ENCODE measurements around the gene GNL1.

DNA sequence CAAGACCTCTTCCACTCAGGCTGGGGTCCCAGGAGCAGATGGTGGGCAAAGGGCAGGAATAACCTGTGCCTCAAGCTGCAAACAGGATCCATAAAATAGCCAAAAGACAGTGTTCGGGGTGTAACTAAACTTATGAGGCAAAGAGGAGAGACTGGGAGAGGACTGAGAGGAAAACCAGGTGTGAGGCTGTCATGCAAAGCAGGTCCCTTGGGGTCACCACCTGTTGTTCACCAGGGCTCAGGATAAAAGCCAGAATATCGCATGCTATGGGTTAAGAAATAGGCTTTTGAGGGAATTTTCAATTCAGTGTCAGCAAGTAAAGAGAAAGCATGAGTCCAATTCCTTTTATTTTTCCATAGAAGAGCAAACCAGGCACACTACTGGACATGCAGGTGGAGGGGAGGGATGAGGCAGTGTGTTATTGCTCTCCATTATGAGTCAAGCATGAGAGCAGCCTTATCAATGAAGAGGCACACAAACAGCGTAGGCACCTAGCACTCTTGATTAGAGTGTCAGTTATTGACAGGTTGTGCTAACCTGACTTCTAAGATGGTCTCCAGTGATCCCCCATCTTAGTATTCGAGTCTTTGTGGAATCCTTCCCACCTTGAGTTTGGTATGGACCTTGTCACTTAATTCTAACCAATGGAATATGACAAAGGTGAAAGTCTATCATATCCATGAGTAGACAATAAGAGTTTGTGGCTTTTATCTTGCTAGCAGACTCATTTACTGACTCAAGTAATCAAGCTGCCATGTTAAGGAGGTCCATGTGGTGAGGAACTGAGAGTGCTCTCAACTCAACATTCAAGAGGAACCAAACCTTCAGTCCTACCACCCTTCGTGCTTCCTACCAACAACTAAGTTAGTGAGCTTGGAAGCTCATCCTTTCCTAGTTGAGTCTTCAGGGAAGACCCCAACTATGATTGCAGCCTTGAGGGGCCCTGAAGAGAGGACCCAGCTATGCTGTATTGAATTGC is 48.2 kb downstream of the GNL1 start:
- TF ChIP-seq ZNF521 (tag by site-specific recombination; IDR thresholded peaks at IDR 0.05) (no peak), KLF10 (tag by site-specific recombination; IDR thresholded peaks at IDR 0.05) (no peak), ZNF76 (tag by site-specific recombination; IDR thresholded peaks at IDR 0.05; ENCODE audit: borderline replicate concordance, low read depth) (no peak), ZNF324 (tag by site-specific recombination; IDR thresholded peaks at IDR 0.05) (no peak), ZNF311 (tag by site-specific recombination; IDR thresholded peaks at IDR 0.05; ENCODE audit: borderline replicate concordance) (no peak)
- TF ChIP-seq, protein P1, sequence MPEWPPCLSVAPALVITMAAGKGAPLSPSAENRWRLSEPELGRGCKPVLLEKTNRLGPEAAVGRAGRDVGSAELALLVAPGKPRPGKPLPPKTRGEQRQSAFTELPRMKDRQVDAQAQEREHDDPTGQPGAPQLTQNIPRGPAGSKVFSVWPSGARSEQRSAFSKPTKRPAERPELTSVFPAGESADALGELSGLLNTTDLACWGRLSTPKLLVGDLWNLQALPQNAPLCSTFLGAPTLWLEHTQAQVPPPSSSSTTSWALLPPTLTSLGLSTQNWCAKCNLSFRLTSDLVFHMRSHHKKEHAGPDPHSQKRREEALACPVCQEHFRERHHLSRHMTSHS (tag by site-specific recombination; IDR thresholded peaks at IDR 0.05), result no peak
- TF ChIP-seq, protein P2, sequence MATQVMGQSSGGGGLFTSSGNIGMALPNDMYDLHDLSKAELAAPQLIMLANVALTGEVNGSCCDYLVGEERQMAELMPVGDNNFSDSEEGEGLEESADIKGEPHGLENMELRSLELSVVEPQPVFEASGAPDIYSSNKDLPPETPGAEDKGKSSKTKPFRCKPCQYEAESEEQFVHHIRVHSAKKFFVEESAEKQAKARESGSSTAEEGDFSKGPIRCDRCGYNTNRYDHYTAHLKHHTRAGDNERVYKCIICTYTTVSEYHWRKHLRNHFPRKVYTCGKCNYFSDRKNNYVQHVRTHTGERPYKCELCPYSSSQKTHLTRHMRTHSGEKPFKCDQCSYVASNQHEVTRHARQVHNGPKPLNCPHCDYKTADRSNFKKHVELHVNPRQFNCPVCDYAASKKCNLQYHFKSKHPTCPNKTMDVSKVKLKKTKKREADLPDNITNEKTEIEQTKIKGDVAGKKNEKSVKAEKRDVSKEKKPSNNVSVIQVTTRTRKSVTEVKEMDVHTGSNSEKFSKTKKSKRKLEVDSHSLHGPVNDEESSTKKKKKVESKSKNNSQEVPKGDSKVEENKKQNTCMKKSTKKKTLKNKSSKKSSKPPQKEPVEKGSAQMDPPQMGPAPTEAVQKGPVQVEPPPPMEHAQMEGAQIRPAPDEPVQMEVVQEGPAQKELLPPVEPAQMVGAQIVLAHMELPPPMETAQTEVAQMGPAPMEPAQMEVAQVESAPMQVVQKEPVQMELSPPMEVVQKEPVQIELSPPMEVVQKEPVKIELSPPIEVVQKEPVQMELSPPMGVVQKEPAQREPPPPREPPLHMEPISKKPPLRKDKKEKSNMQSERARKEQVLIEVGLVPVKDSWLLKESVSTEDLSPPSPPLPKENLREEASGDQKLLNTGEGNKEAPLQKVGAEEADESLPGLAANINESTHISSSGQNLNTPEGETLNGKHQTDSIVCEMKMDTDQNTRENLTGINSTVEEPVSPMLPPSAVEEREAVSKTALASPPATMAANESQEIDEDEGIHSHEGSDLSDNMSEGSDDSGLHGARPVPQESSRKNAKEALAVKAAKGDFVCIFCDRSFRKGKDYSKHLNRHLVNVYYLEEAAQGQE (tag by site-specific recombination; IDR thresholded peaks at IDR 0.05), result no peak
- TF ChIP-seq, protein P3, sequence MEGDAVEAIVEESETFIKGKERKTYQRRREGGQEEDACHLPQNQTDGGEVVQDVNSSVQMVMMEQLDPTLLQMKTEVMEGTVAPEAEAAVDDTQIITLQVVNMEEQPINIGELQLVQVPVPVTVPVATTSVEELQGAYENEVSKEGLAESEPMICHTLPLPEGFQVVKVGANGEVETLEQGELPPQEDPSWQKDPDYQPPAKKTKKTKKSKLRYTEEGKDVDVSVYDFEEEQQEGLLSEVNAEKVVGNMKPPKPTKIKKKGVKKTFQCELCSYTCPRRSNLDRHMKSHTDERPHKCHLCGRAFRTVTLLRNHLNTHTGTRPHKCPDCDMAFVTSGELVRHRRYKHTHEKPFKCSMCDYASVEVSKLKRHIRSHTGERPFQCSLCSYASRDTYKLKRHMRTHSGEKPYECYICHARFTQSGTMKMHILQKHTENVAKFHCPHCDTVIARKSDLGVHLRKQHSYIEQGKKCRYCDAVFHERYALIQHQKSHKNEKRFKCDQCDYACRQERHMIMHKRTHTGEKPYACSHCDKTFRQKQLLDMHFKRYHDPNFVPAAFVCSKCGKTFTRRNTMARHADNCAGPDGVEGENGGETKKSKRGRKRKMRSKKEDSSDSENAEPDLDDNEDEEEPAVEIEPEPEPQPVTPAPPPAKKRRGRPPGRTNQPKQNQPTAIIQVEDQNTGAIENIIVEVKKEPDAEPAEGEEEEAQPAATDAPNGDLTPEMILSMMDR (tag by site-specific recombination; IDR thresholded peaks at IDR 0.05), result no peak

Measured in HEK293 (cell line).